IMR-90 (cell line): ENCODE data around the gene ZNRF3. TPM values are rescaled to one million over a fixed set of nuclear protein-coding genes. Genes with fewer than 3 reads are reported as not detected.

Experiments
- ATAC-seq: fragments of 200-7000 bp; cut with Tn5 transposase; 2 replicates; pipeline ENCODE4 v1.9.1; 2020; ENCODE audit warnings: low read depth, mild to moderate bottlenecking, moderate library complexity
- BruUV-seq: library from RNA; stranded (reverse); fragments of 400-500 nt; replicated peaks from 2 replicates; lab custom pipeline; 2021; lab: Mats Ljungman, UMichigan
- CTCF ChIA-PET: fragments of 300-600 bp; formaldehyde crosslinking; extraction: SDS; loops from one replicate; lab custom pipeline; 2021; ENCODE audit warnings: antibody characterized with exemption; lab: Yijun Ruan, JAX
- POLR2A ChIA-PET: fragments of 300-600 bp; sonication (Branson Sonifier 250); formaldehyde crosslinking; loops from one replicate; lab custom pipeline; 2022; ENCODE audit warnings: antibody characterized with exemption; ENCODE audit not compliant: unreplicated experiment; lab: Charles Lee
- DNase-seq: peaks from one replicate; pipeline ENCODE4 v3.0.0; 2013
- H2AFZ ChIP-seq: replicated peaks from 2 replicates; pipeline ENCODE3; 2013; ENCODE audit warnings: low read length, mild to moderate bottlenecking; ENCODE audit not compliant: poor library complexity
- H2AK5ac ChIP-seq: 2 replicates; pipeline ENCODE4 v1.6.1; 2013; ENCODE audit warnings: low read depth, low read length, inconsistent platforms
- H2AK9ac ChIP-seq: replicated peaks from 2 replicates; pipeline ENCODE3; 2013; ENCODE audit warnings: mild to moderate bottlenecking, low read depth, low read length, moderate library complexity; ENCODE audit not compliant: poor library complexity
- H2BK120ac ChIP-seq: 2 replicates; pipeline ENCODE4 v1.6.1; 2013; ENCODE audit warnings: low read depth, low read length, inconsistent platforms
- H2BK15ac ChIP-seq: 3 replicates; pipeline ENCODE4 v1.6.1; 2013; ENCODE audit warnings: low read depth, low read length, inconsistent platforms
- H2BK20ac ChIP-seq: 2 replicates; pipeline ENCODE4 v1.6.1; 2013; ENCODE audit warnings: low read depth, mild to moderate bottlenecking, inconsistent platforms, low read length, moderate library complexity
- H2BK5ac ChIP-seq: 2 replicates; pipeline ENCODE4 v1.6.1; 2013; ENCODE audit warnings: mild to moderate bottlenecking, low read depth, low read length, inconsistent platforms; ENCODE audit not compliant: poor library complexity, severe bottlenecking
- H3K14ac ChIP-seq: replicated peaks from 2 replicates; pipeline ENCODE4 v1.6.1; 2013; ENCODE audit warnings: low read depth, low read length, inconsistent platforms
- H3K18ac ChIP-seq: 2 replicates; pipeline ENCODE4 v1.6.1; 2013; ENCODE audit warnings: low read depth, low read length, control low read depth
- H3K23ac ChIP-seq: 2 replicates; pipeline ENCODE4 v1.6.1; 2013; ENCODE audit warnings: low read depth, low read length, inconsistent platforms
- H3K27ac ChIP-seq: 2 replicates; pipeline ENCODE4 v1.5.1; 2013; ENCODE audit warnings: mild to moderate bottlenecking, control low read depth, low read length; ENCODE audit not compliant: insufficient read depth
- H3K27me3 ChIP-seq: 2 replicates; pipeline ENCODE4 v1.6.1; 2013; ENCODE audit warnings: low read length; ENCODE audit not compliant: control insufficient read depth, insufficient read depth
- H3K36me3 ChIP-seq: 2 replicates; pipeline ENCODE4 v1.6.1; 2013; ENCODE audit warnings: low read length, mixed read lengths; ENCODE audit not compliant: control insufficient read depth, insufficient read depth
- H3K4ac ChIP-seq: 2 replicates; pipeline ENCODE4 v1.6.1; 2013; ENCODE audit warnings: low read depth, low read length, inconsistent platforms
- H3K4me1 ChIP-seq: 2 replicates; pipeline ENCODE4 v1.6.1; 2013; ENCODE audit warnings: low read length, mixed read lengths; ENCODE audit not compliant: control insufficient read depth, insufficient read depth
- H3K4me2 ChIP-seq: 2 replicates; pipeline ENCODE4 v1.6.1; 2013; ENCODE audit warnings: low read depth, mild to moderate bottlenecking, control low read depth, low read length, moderate library complexity
- H3K4me3 ChIP-seq: 2 replicates; pipeline ENCODE4 v1.5.1; 2013; ENCODE audit warnings: low read depth, mild to moderate bottlenecking, control low read depth, low read length, moderate library complexity; ENCODE audit not compliant: insufficient read depth
- H3K56ac ChIP-seq: 2 replicates; pipeline ENCODE4 v1.6.1; 2013; ENCODE audit warnings: low read length, inconsistent platforms; ENCODE audit not compliant: insufficient read depth; ENCODE audit errors: extremely low read depth
- H3K79me1 ChIP-seq, 2 experiments: 2 replicates each; pipeline ENCODE4 v1.6.1; 2013; ENCODE audit warnings: low read length in 2 of 2, inconsistent platforms in 1 of 2, low read depth in 1 of 2
- H3K9ac ChIP-seq: 2 replicates; pipeline ENCODE4 v1.6.1; 2013; ENCODE audit warnings: low read depth, low read length, control low read depth
- H3K9me1 ChIP-seq: 2 replicates; pipeline ENCODE4 v1.6.1; 2013; ENCODE audit warnings: low read length, inconsistent platforms; ENCODE audit not compliant: insufficient read depth
- H3K9me3 ChIP-seq: 2 replicates; pipeline ENCODE4 v1.6.1; 2013; ENCODE audit warnings: low read length; ENCODE audit not compliant: control insufficient read depth, insufficient read depth
- H4K20me1 ChIP-seq: 2 replicates; pipeline ENCODE4 v1.6.1; 2013; ENCODE audit warnings: low read length, inconsistent platforms; ENCODE audit not compliant: insufficient read depth
- H4K5ac ChIP-seq: 2 replicates; pipeline ENCODE4 v1.6.1; 2013; ENCODE audit warnings: mild to moderate bottlenecking, low read depth, low read length, control low read depth
- H4K8ac ChIP-seq, 2 experiments: 2 replicates each; pipeline ENCODE4 v1.6.1; 2013; ENCODE audit warnings: low read depth in 2 of 2, low read length in 2 of 2, control low read depth in 1 of 2, inconsistent platforms in 1 of 2
- H4K91ac ChIP-seq: 2 replicates; pipeline ENCODE4 v1.6.1; 2013; ENCODE audit warnings: low read depth, low read length, inconsistent platforms; ENCODE audit not compliant: insufficient read depth
- CHD1 ChIP-seq: IDR thresholded peaks from 2 replicates; pipeline ENCODE4 v1.6.1; 2012; ENCODE audit warnings: low read depth, low read length, improper control_type of control experiment
- ELK1 ChIP-seq: fragments of 150-350 bp; IDR thresholded peaks from 2 replicates; pipeline ENCODE4 v1.6.1; 2016; ENCODE audit warnings: low read depth, mild to moderate bottlenecking, low read length, moderate library complexity, borderline replicate concordance
- NFE2L2 ChIP-seq: fragments of 150-350 bp; IDR thresholded peaks from 2 replicates; pipeline ENCODE4 v1.6.1; 2016; ENCODE audit warnings: low read depth, mild to moderate bottlenecking, low read length
- RAD21 ChIP-seq: IDR thresholded peaks from 2 replicates; pipeline ENCODE4 v1.6.1; 2012; ENCODE audit warnings: low read length, improper control_type of control experiment
- SMC3 ChIP-seq: fragments of 150-350 bp; IDR thresholded peaks from 2 replicates; pipeline ENCODE4 v1.6.1; 2016; ENCODE audit warnings: low read depth, mild to moderate bottlenecking, antibody characterized with exemption, low read length, moderate library complexity
- WGBS, 2 experiments: methylation state at CpG; one replicate each; pipeline versions ENCODE4 v1.1.5 to v1.1.7; 2013; ENCODE audit warnings: missing lambda C conversion rate in 2 of 2; ENCODE audit not compliant: insufficient read length in 1 of 2; ENCODE audit errors: extremely low coverage in 2 of 2; 5-methylcytosine and 5-hydroxymethylcytosine counted together
- dilution Hi-C: fragments of 300-500 bp; cut with HindIII; formaldehyde crosslinking; loops from one replicate; pipeline ENCODE4 v1.14.3; 2018; ENCODE audit warnings: low sequenced_read_pairs; ENCODE audit not compliant: unreplicated experiment
- in situ Hi-C: fragments of 300-500 bp; cut with MboI; formaldehyde crosslinking; loops from 3 replicates; pipeline ENCODE4 v1.14.3; 2019; ENCODE audit warnings: low sequenced_read_pairs, inconsistent platforms, mixed read lengths
- intact Hi-C: fragments of 100-400 bp; cut with micrococcal nuclease; formaldehyde crosslinking; loops from 2 replicates; pipeline ENCODE4 v1.10.0; 2022
- polyA plus RNA-seq, 3 experiments: library from polyadenylated mRNA; depleted of rRNA; stranded (reverse); fragments of >200 nt; gene quantifications; 2 replicates each; pipeline ENCODE4 v1.2.3, GENCODE V29; 2012; ENCODE audit warnings: low replicate concordance in 1 of 3
- total RNA-seq: library from RNA; depleted of rRNA; stranded (reverse); fragments of >200 nt; gene quantifications from 2 replicates; pipeline ENCODE4 v1.2.3, GENCODE V29; 2012
- TF ChIP-seq, protein P1 (sequence below): conservative IDR thresholded peaks from 2 replicates; pipeline ENCODE4 v1.5.1; 2012; ENCODE audit warnings: mild to moderate bottlenecking, low read depth, low read length, improper control_type of control experiment

Gene ZNRF3
- total and polyA plus RNA-seq, 2 of the 4 experiments (the other 2 are of a cell fraction) = 1.4 to 2.4 TPM

DNA sequence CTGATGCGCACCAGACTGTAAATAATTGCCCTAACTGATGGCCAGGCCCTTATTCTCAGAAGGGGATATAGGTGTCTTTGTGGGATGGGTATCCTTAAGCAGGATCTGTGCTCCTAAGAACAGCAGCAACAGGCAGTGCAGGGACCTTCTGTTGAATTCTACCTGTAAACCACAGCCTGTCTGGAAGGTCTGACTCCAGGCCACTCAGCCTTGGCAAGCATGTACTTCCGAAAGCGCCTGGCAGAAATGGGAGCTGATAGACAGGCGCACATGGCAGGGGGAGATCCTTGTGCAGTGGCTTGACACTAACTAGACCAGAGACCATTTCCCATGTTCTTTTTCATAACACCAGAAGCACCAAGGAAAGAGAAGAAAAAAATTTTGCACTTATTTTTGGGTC, 119.2 kb downstream of the ZNRF3 start:
- H3K9ac ChIP-seq = no peak overlapping the region
- H3K9me1 ChIP-seq = no peaks in the 10 kb centered on the region
- no peak overlapping the region for H3K56ac ChIP-seq
- no peak overlapping the region for H4K8ac ChIP-seq
- no peaks in the 10 kb centered on the region; a peak in 1 of 4 replicates for H3K79me1 ChIP-seq
- H2BK120ac ChIP-seq = no peak overlapping the region
- WGBS, 2 experiments = 100% methylated on average over 1 of the region's 4 CpGs; no CpG with 5 or more reads in 1 of the 2 experiments
- H3K4me2 ChIP-seq = no peak overlapping the region
- H4K91ac ChIP-seq = no peak overlapping the region
- no peak overlapping the region for H4K5ac ChIP-seq
- DNase-seq (no peak), ATAC-seq (no peak)
- no peak overlapping the region for H2BK5ac ChIP-seq
- no peak overlapping the region for H3K4me3 ChIP-seq
- in situ Hi-C loops = no loop called here
- H2BK15ac ChIP-seq = no peak overlapping the region
- no peak overlapping the region for H3K18ac ChIP-seq
- dilution Hi-C loops = no loop called here
- H2AK9ac ChIP-seq = no peak overlapping the region
- H2BK20ac ChIP-seq = no peak overlapping the region
- no peak overlapping the region for H3K4ac ChIP-seq
- ChIA-PET CTCF (no interaction called here), POLR2A (no interaction called here)
- TF ChIP-seq SMC3 (no peak), NFE2L2 (no peak), RAD21 (no peak), ELK1 (no peak), CHD1 (no peak)
- TF ChIP-seq, protein P1, sequence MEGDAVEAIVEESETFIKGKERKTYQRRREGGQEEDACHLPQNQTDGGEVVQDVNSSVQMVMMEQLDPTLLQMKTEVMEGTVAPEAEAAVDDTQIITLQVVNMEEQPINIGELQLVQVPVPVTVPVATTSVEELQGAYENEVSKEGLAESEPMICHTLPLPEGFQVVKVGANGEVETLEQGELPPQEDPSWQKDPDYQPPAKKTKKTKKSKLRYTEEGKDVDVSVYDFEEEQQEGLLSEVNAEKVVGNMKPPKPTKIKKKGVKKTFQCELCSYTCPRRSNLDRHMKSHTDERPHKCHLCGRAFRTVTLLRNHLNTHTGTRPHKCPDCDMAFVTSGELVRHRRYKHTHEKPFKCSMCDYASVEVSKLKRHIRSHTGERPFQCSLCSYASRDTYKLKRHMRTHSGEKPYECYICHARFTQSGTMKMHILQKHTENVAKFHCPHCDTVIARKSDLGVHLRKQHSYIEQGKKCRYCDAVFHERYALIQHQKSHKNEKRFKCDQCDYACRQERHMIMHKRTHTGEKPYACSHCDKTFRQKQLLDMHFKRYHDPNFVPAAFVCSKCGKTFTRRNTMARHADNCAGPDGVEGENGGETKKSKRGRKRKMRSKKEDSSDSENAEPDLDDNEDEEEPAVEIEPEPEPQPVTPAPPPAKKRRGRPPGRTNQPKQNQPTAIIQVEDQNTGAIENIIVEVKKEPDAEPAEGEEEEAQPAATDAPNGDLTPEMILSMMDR = no peak
- H4K20me1 ChIP-seq = no peaks in the 10 kb centered on the region
- H3K27me3 ChIP-seq = no peaks in the 10 kb centered on the region
- H2AK5ac ChIP-seq = no peak overlapping the region
- H3K27ac ChIP-seq = no peak overlapping the region
- H3K36me3 ChIP-seq = no peaks in the 10 kb centered on the region
- no peaks in the 10 kb centered on the region for H3K9me3 ChIP-seq
- intact Hi-C loops = no loop called here
- H3K23ac ChIP-seq = no peak overlapping the region
- no peak overlapping the region; the same call in 1 of the 2 replicates for H3K14ac ChIP-seq
- H2AFZ ChIP-seq = no peak overlapping the region
- H3K4me1 ChIP-seq = peaks cover 2% of the 10 kb centered on the region; the same call in 1 of the 2 replicates
- no TSS peak for BruUV-seq
